Thoracic aorta (tissue), 2 donors: ENCODE measurements around the gene CYP1A1. TPM values are rescaled to one million over a fixed set of nuclear protein-coding genes. Genes with fewer than 3 reads are reported as not detected.
"Not testable (repeated sequence)": the region's sequence is repeated elsewhere in the genome, so short reads cannot be mapped to it uniquely, and the experiment has no call there.

Experiments used
- ATAC-seq: fragments of 150-250 bp; one replicate; pipeline ENCODE4 v1.8.0; 2017; ENCODE audit warnings: low read depth; ENCODE audit not compliant: insufficient number of reproducible peaks, low FRiP score
- DNase-seq: peaks from one replicate; pipeline ENCODE4 v3.0.0-alpha.2; 2020; ENCODE audit warnings: low spot score
- H3K27ac ChIP-seq, 2 donors: fragments of 200-600 bp; sonication (generic); 1 replicate in 1 of 2; 2 replicates in 1 of 2; pipeline ENCODE4 v1.5.1; 2016; ENCODE audit warnings: mild to moderate bottlenecking in 2 of 2, moderate library complexity in 2 of 2
- H3K27me3 ChIP-seq: fragments of 200-600 bp; sonication (generic); replicated peaks from 2 replicates; pipeline ENCODE4 v1.6.0; 2016; ENCODE audit warnings: mild to moderate bottlenecking; ENCODE audit not compliant: insufficient read depth
- H3K36me3 ChIP-seq: fragments of 200-600 bp; sonication (generic); one replicate; pipeline ENCODE4 v1.5.1; 2016
- H3K4me1 ChIP-seq, 2 donors: fragments of 200-600 bp; sonication (generic); 1 replicate in 1 of 2; 2 replicates in 1 of 2; pipeline versions ENCODE4 v1.5.1 to v1.6.0; 2016; ENCODE audit warnings: low read depth in 2 of 2, mild to moderate bottlenecking in 1 of 2; ENCODE audit not compliant: control insufficient read depth in 1 of 2
- H3K4me3 ChIP-seq: fragments of 200-600 bp; sonication (generic); 2 replicates; pipeline ENCODE4 v1.5.1; 2016; ENCODE audit warnings: mild to moderate bottlenecking
- H3K9me3 ChIP-seq: fragments of 200-600 bp; sonication (generic); 2 replicates; pipeline ENCODE4 v1.5.1; 2016
- CTCF ChIP-seq: fragments of 200-600 bp; sonication (generic); IDR thresholded peaks from one replicate; pipeline ENCODE4 v1.5.1; 2019; ENCODE audit warnings: antibody characterized with exemption
- total RNA-seq, 2 donors: library from RNA; depleted of rRNA; stranded (reverse); fragments of >200 nt; gene quantifications; one replicate each; pipeline versions ENCODE4 v1.1.0 to v1.2.3, GENCODE V29; 2016

The CYP1A1 gene
- total RNA-seq, 2 donors from 2014 or later: 0.54 TPM; not detected in 1

GRCh38 chr15:74749832-74750231, 24.5 kb upstream of the CYP1A1 start:
- DNase-seq (no peak), ATAC-seq (no peak)
- Histone ChIP-seq H3K27me3 (no peaks in the 10 kb centered on the region), H3K4me3 (no peak overlapping the region), H3K4me1 (no peaks in the 10 kb centered on the region), H3K9me3 (no peaks in the 10 kb centered on the region), H3K36me3 (no peaks in the 10 kb centered on the region), H3K27ac (no peak overlapping the region)
- no peak for TF ChIP-seq CTCF

GRCh38 chr15:74748322-74748946, 23.1 kb upstream of the CYP1A1 start, which contains the start of gene CYP1A2:
TSS of gene CYP1A2 (plus strand) at chr15:74748845. CDS start at chr15:74749739, 894 bp downstream.
- ATAC-seq (no peak), DNase-seq (no peak)
- H3K27ac ChIP-seq: no peak within 1 kb of the TSS
- no peak for TF ChIP-seq CTCF
- no peaks in the 10 kb centered on the region for H3K4me1 ChIP-seq
- H3K36me3 ChIP-seq: no peaks in the 10 kb centered on the region
- H3K9me3 ChIP-seq: no peaks in the 10 kb centered on the region
- no peak within 1 kb of the TSS for H3K4me3 ChIP-seq
- no peaks in the 10 kb centered on the region for H3K27me3 ChIP-seq

- Histone ChIP-seq H3K36me3 (no peaks in the 10 kb centered on the region), H3K4me1 (no peaks in the 10 kb centered on the region), H3K4me3 (no peak overlapping the region), H3K9me3 (peaks cover 5% of the 10 kb centered on the region), H3K27ac (no peak overlapping the region), H3K27me3 (no peaks in the 10 kb centered on the region)
- DNase-seq (no peak), ATAC-seq (no peak)
- no peak for TF ChIP-seq CTCF
Measured at GRCh38 chr15:74746389-74746788, 21.1 kb upstream of the CYP1A1 start.

GRCh38 chr15:74742422-74742821, 17.1 kb upstream of the CYP1A1 start:
- no peaks in the 10 kb centered on the region for H3K27me3 ChIP-seq
- TF ChIP-seq CTCF: no peak
- no peaks in the 10 kb centered on the region for H3K36me3 ChIP-seq
- no peak overlapping the region for H3K27ac ChIP-seq
- H3K4me1 ChIP-seq: no peaks in the 10 kb centered on the region
- ATAC-seq (no peak), DNase-seq (no peak)
- peaks cover 5% of the 10 kb centered on the region for H3K9me3 ChIP-seq
- no peak overlapping the region for H3K4me3 ChIP-seq

GRCh38 chr15:74738239-74738638, 12.9 kb upstream of the CYP1A1 start:
- H3K4me1 ChIP-seq, H3K27me3 ChIP-seq, H3K27ac ChIP-seq, DNase-seq, H3K36me3 ChIP-seq, ATAC-seq, H3K9me3 ChIP-seq, H3K4me3 ChIP-seq: not testable (repeated sequence)

- Histone ChIP-seq H3K4me1 (no peaks in the 10 kb centered on the region), H3K27ac (no peak overlapping the region), H3K27me3 (no peaks in the 10 kb centered on the region), H3K9me3 (no peaks in the 10 kb centered on the region), H3K36me3 (no peaks in the 10 kb centered on the region), H3K4me3 (no peak overlapping the region)
- no peak for ATAC-seq
- no peak for TF ChIP-seq CTCF
- no peak for DNase-seq
Measured at GRCh38 chr15:74735305-74735704, 10.0 kb upstream of the CYP1A1 start.
